Measurements from ENCODE around the gene MORN5. TPM values are rescaled to one million over a fixed set of nuclear protein-coding genes. Genes with fewer than 3 reads are reported as not detected.

The MORN5 gene
- total and polyA plus RNA-seq, 9 of the 15 experiments (the other 6 are each of a cell fraction or from before 2014, with no cell fraction given): not detected

- TF ChIP-seq ZBTB40 (IDR thresholded peaks at IDR 0.05): no peak
- no peak for TF ChIP-seq ZBTB40 (CRISPR knock-in tag; IDR thresholded peaks at IDR 0.05)
- no peak for TF ChIP-seq ARID3A (IDR thresholded peaks at IDR 0.05; ENCODE audit: borderline replicate concordance, low read depth, low read length)
- peak; percentile 17; the same call in 1 of the 2 replicates for TF ChIP-seq CREB1 (IDR thresholded peaks at IDR 0.05)
- no peak for TF ChIP-seq CREB1 (CRISPR knock-in tag; IDR thresholded peaks at IDR 0.05)
- no peak for TF ChIP-seq ZNF766 (CRISPR knock-in tag; conservative IDR thresholded peaks at IDR 0.05)
- TF ChIP-seq SRSF9 (IDR thresholded peaks at IDR 0.05; ENCODE audit: borderline replicate concordance, low read depth, low read length): no peak
- no peak for TF ChIP-seq FOXO4 (CRISPR knock-in tag; IDR thresholded peaks at IDR 0.05)
- no peak for TF ChIP-seq MYNN (IDR thresholded peaks at IDR 0.05)
- no peak for TF ChIP-seq MYNN (CRISPR knock-in tag; IDR thresholded peaks at IDR 0.05)
- no peak for TF ChIP-seq HNRNPLL (IDR thresholded peaks at IDR 0.05; ENCODE audit: low read depth, low read length, poor library complexity, severe bottlenecking)
- TF ChIP-seq ETS2 (tag; IDR thresholded peaks at IDR 0.05; ENCODE audit: borderline replicate concordance, poor library complexity, severe bottlenecking): no peak
- TF ChIP-seq NCOR1 (IDR thresholded peaks at IDR 0.05): no peak
- TF ChIP-seq RUNX1 (IDR thresholded peaks at IDR 0.05; ENCODE audit: low read depth): 0 out of 2 replicates have a peak, but pooled peaks have one; percentile 20
- no peak for TF ChIP-seq ZNF707 (CRISPR knock-in tag; conservative IDR thresholded peaks at IDR 0.05)
These were observed 36.6 kb upstream of the MORN5 start (continued) for GRCh38 chr9:122122903-122123632.

Data from K562 (cell line).